CD14-positive monocyte (primary cell): Measurements from ENCODE around the gene GAS6. TPM values are rescaled to one million over a fixed set of nuclear protein-coding genes. Genes with fewer than 3 reads are reported as not detected.

Experiments used
- DNase-seq, 3 donors: peaks; one replicate each; pipeline ENCODE4 v3.0.0-alpha.2; 2011 to 2022
- H2AFZ ChIP-seq: 2 replicates; pipeline ENCODE4 v1.6.0; 2012; ENCODE audit warnings: mild to moderate bottlenecking, low read depth, low read length, inconsistent platforms; ENCODE audit not compliant: insufficient read depth, poor library complexity, severe bottlenecking
- H3K27ac ChIP-seq, 2 donors: 1 replicate in 1 of 2; 2 replicates in 1 of 2; pipeline ENCODE4 v1.5.1; 2012 to 2013; ENCODE audit warnings: low read length in 2 of 2, control low read depth in 1 of 2, inconsistent platforms in 1 of 2, low read depth in 1 of 2, mild to moderate bottlenecking in 1 of 2
- H3K27me3 ChIP-seq, 2 donors: one replicate each; pipeline versions ENCODE4 v1.6.0 to v1.6.1; 2011 to 2013; ENCODE audit warnings: low read length in 2 of 2; ENCODE audit not compliant: control insufficient read depth in 2 of 2, insufficient read depth in 2 of 2
- H3K36me3 ChIP-seq, 2 donors: replicated peaks in 1 of 2; 1 replicate in 1 of 2; 2 replicates in 1 of 2; pipeline versions ENCODE4 v1.5.1 to v1.6.1; 2012 to 2013; ENCODE audit warnings: low read length in 2 of 2, control low read depth in 1 of 2, inconsistent platforms in 1 of 2, mild to moderate bottlenecking in 1 of 2; ENCODE audit not compliant: insufficient read depth in 2 of 2, control insufficient read depth in 1 of 2
- H3K4me1 ChIP-seq, 2 donors: 1 replicate in 1 of 2; 2 replicates in 1 of 2; pipeline versions ENCODE4 v1.5.1 to v1.6.1; 2012 to 2013; ENCODE audit warnings: low read length in 2 of 2, control low read depth in 1 of 2, inconsistent platforms in 1 of 2, mild to moderate bottlenecking in 1 of 2, moderate library complexity in 1 of 2; ENCODE audit not compliant: insufficient read depth in 2 of 2, control insufficient read depth in 1 of 2
- H3K4me2 ChIP-seq: replicated peaks from 2 replicates; pipeline ENCODE3; 2012; ENCODE audit warnings: low read length, moderate library complexity, mild to moderate bottlenecking; ENCODE audit not compliant: poor library complexity, severe bottlenecking; ENCODE audit errors: extremely low read depth
- H3K4me3 ChIP-seq, 3 experiments: fragments of 200-600 bp in 1 of 3; sonication (generic) in 1 of 3; replicated peaks in 1 of 3; 1 replicate in 2 of 3; 2 replicates in 1 of 3; pipeline ENCODE4 v1.5.1; 2011 to 2013; ENCODE audit warnings: low read length in 3 of 3, mild to moderate bottlenecking in 3 of 3, control low read depth in 2 of 3, low read depth in 2 of 3, inconsistent platforms in 1 of 3, moderate library complexity in 1 of 3
- H3K79me2 ChIP-seq: 2 replicates; pipeline ENCODE4 v1.6.0; 2012; ENCODE audit warnings: mild to moderate bottlenecking, control low read depth, inconsistent platforms, low read length, moderate library complexity; ENCODE audit not compliant: insufficient read depth
- H3K9ac ChIP-seq: 2 replicates; pipeline ENCODE4 v1.6.0; 2017; ENCODE audit warnings: low read length, mild to moderate bottlenecking; ENCODE audit not compliant: insufficient read depth, poor library complexity, severe bottlenecking
- H3K9me3 ChIP-seq, 2 donors: replicated peaks in 1 of 2; 1 replicate in 1 of 2; 2 replicates in 1 of 2; pipeline versions ENCODE4 v1.5.1 to v1.6.1; 2012 to 2013; ENCODE audit warnings: low read length in 2 of 2, control low read depth in 1 of 2; ENCODE audit not compliant: control insufficient read depth in 1 of 2, insufficient read depth in 1 of 2
- H4K20me1 ChIP-seq: 2 replicates; pipeline ENCODE4 v1.6.0; 2012; ENCODE audit warnings: mild to moderate bottlenecking, low read length, control low read depth, moderate library complexity; ENCODE audit not compliant: insufficient read depth
- H3K27ac Mint-ChIP-seq, 7 donors: one replicate each; pipeline ENCODE4 v1.8.0; 2020; ENCODE audit warnings: mild to moderate bottlenecking in 7 of 7, mixed read lengths in 7 of 7, moderate library complexity in 6 of 7, inconsistent platforms in 2 of 7
- H3K27me3 Mint-ChIP-seq, 3 donors: one replicate each; pipeline ENCODE4 v1.8.0; 2021 to 2022; ENCODE audit warnings: low read depth in 3 of 3, mild to moderate bottlenecking in 3 of 3, mixed read lengths in 3 of 3, moderate library complexity in 3 of 3, inconsistent platforms in 1 of 3
- H3K36me3 Mint-ChIP-seq, 2 donors: one replicate each; pipeline ENCODE4 v1.8.0; 2020; ENCODE audit warnings: mixed read lengths in 2 of 2, inconsistent platforms in 1 of 2, mild to moderate bottlenecking in 1 of 2
- H3K4me1 Mint-ChIP-seq: one replicate; pipeline ENCODE4 v1.8.0; 2020; ENCODE audit warnings: mild to moderate bottlenecking, mixed read lengths
- H3K4me3 Mint-ChIP-seq, 2 donors: one replicate each; pipeline ENCODE4 v1.8.0; 2020; ENCODE audit warnings: mild to moderate bottlenecking in 2 of 2, mixed read lengths in 2 of 2, moderate library complexity in 1 of 2
- H3K9me3 Mint-ChIP-seq, 7 donors: one replicate each; pipeline ENCODE4 v1.8.0; 2020 to 2022; ENCODE audit warnings: mixed read lengths in 7 of 7, mild to moderate bottlenecking in 6 of 7, moderate library complexity in 6 of 7, inconsistent platforms in 2 of 7
- CTCF ChIP-seq: fragments of 200-600 bp; IDR thresholded peaks from one replicate; pipeline ENCODE4 v1.8.0; 2022; ENCODE audit warnings: antibody characterized with exemption, mild to moderate bottlenecking
- WGBS: methylation state at CpG from one replicate; pipeline ENCODE4 v1.1.5; 2013; ENCODE audit warnings: missing lambda C conversion rate; ENCODE audit not compliant: insufficient coverage; 5-methylcytosine and 5-hydroxymethylcytosine counted together
- intact Hi-C, 2 donors: fragments of 100-400 bp; cut with micrococcal nuclease; formaldehyde crosslinking; loops; one replicate each; pipeline versions ENCODE4 v1.15.0 to v1.15.1; 2023
- polyA plus RNA-seq, 3 donors: library from polyadenylated mRNA; depleted of rRNA in 1 of 3; unstranded in 2 of 3; stranded (reverse) in 1 of 3; fragments of 300-500 nt in 2 of 3; fragments of >200 nt in 1 of 3; fragmentation: Illumina TruSeq in 2 of 3; gene quantifications; 1 replicate in 2 of 3; 2 replicates in 1 of 3; pipeline ENCODE4 v1.2.3, GENCODE V29; 2012 to 2021

GAS6 gene
- polyA plus RNA-seq, 3 donors = 1.8 to 7.5 (median 1.9) TPM

GRCh38 chr13:113888701-113889330 lies 24.9 kb upstream of the GAS6 start:
- Mint-ChIP-seq H3K9me3 (peaks cover 0 to 8% (median 6%) of the 10 kb centered on the region in 7 donors), H3K4me1 (no peaks in the 10 kb centered on the region), H3K36me3 (no peaks in the 10 kb centered on the region), H3K27me3 (peaks cover 7 to 31% (median 15%) of the 10 kb centered on the region in 3 donors), H3K4me3 (no peak overlapping the region), H3K27ac (no peak overlapping the region)
- no peak overlapping the region for H2AFZ ChIP-seq
- no peak overlapping the region for H3K27ac ChIP-seq
- no peak for DNase-seq
- H3K9ac ChIP-seq = no peak overlapping the region
- no peaks in the 10 kb centered on the region for H3K79me2 ChIP-seq
- H3K4me1 ChIP-seq = no peaks in the 10 kb centered on the region
- H3K9me3 ChIP-seq = no peaks in the 10 kb centered on the region
- no peak overlapping the region for H3K4me3 ChIP-seq
- TF ChIP-seq CTCF = no peak
- WGBS = no CpG with 5 or more reads among the region's 4 CpGs
- peaks cover 0 to 7% of the 10 kb centered on the region in 2 donors for H3K27me3 ChIP-seq
- H3K36me3 ChIP-seq = no peaks in the 10 kb centered on the region
- H4K20me1 ChIP-seq = no peaks in the 10 kb centered on the region
- intact Hi-C loops = no loop called here
- no peak overlapping the region for H3K4me2 ChIP-seq

- H3K27me3 ChIP-seq = peaks cover 0 to 4% of the 10 kb centered on the region in 2 donors
- Mint-ChIP-seq H3K4me3 (no peak overlapping the region), H3K4me1 (no peaks in the 10 kb centered on the region), H3K27ac (no peak overlapping the region), H3K36me3 (no peaks in the 10 kb centered on the region), H3K9me3 (peaks cover 0 to 12% (median 6%) of the 10 kb centered on the region in 7 donors), H3K27me3 (peaks cover 7 to 27% (median 16%) of the 10 kb centered on the region in 3 donors)
- H3K4me1 ChIP-seq = no peaks in the 10 kb centered on the region
- H3K9ac ChIP-seq = no peak overlapping the region
- H3K4me3 ChIP-seq = no peak overlapping the region
- H4K20me1 ChIP-seq = no peaks in the 10 kb centered on the region
- H3K79me2 ChIP-seq = no peaks in the 10 kb centered on the region
- H3K36me3 ChIP-seq = no peaks in the 10 kb centered on the region
- H3K9me3 ChIP-seq = no peaks in the 10 kb centered on the region
- H3K4me2 ChIP-seq = no peak overlapping the region
- H3K27ac ChIP-seq = no peak overlapping the region
- intact Hi-C loops = no loop called here
- DNase-seq = no peak
- WGBS = 83% methylated on average over 1 of the region's 1 CpG
- no peak overlapping the region for H2AFZ ChIP-seq
- no peak for TF ChIP-seq CTCF
Measured at GRCh38 chr13:113887700-113888201, 23.9 kb upstream of the GAS6 start.
